ENCODE measurements around the gene ZNF585A. TPM values are rescaled to one million over a fixed set of nuclear protein-coding genes. Genes with fewer than 3 reads are reported as not detected.
A peak's percentile ranks its signal among the peaks of the same experiment; 100 is the strongest.
"Not testable (repeated sequence)": the region's sequence is repeated elsewhere in the genome, so short reads cannot be mapped to it uniquely, and the experiment has no call there.

The ZNF585A gene
- total RNA-seq, 1 donor from 2014 or later: 10.2 TPM

DNA sequence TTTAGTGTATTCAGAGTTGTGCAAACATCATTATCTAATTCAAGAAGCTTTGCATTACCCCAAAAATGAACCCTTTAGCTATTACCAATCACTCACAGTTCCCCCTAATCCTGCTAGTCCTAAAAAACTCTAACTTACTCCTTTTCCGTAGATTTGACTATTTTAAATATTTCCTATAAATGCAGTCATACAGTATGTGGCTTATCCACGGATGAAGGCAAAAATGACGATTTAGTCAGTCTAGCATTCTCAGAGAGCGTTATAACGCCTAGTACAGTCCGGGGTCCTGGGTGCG is 44.9 kb upstream of the ZNF585A start:
- Mint-ChIP-seq H3K27me3 (ENCODE audit: low read depth) (no peaks in the 10 kb centered on the region), H3K9me3 (peaks cover 4% of the 10 kb centered on the region), H3K27ac (ENCODE audit: unreplicated experiment) (no peak overlapping the region)

DNA sequence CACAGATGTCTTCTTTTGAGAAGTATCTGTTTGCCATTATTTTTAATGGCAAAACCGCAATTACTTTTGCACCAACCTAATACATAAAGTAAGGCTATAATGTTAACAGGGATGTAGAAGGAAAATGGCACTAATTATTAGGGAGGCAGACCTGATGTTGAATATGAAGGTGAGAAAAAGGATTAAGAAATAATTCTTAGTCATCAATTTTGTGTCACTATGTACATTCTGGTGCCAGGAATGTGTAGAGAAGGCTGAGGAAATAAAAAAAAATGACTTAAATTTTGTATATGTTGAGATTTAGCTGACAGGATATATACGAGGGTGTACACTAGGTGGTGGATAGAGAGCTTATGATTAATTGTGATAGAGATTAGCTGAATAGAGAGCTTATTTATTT is 25.3 kb upstream of the ZNF585A start:
- DNase-seq (ENCODE audit: low read depth, low spot score): no peak
- TF ChIP-seq, protein P1, sequence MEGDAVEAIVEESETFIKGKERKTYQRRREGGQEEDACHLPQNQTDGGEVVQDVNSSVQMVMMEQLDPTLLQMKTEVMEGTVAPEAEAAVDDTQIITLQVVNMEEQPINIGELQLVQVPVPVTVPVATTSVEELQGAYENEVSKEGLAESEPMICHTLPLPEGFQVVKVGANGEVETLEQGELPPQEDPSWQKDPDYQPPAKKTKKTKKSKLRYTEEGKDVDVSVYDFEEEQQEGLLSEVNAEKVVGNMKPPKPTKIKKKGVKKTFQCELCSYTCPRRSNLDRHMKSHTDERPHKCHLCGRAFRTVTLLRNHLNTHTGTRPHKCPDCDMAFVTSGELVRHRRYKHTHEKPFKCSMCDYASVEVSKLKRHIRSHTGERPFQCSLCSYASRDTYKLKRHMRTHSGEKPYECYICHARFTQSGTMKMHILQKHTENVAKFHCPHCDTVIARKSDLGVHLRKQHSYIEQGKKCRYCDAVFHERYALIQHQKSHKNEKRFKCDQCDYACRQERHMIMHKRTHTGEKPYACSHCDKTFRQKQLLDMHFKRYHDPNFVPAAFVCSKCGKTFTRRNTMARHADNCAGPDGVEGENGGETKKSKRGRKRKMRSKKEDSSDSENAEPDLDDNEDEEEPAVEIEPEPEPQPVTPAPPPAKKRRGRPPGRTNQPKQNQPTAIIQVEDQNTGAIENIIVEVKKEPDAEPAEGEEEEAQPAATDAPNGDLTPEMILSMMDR (conservative IDR thresholded peaks at IDR 0.05): no peak
- no peak overlapping the region for H3K27ac Mint-ChIP-seq (ENCODE audit: unreplicated experiment)
- no peaks in the 10 kb centered on the region for H3K4me1 Mint-ChIP-seq
- H3K9me3 Mint-ChIP-seq: peaks cover 5% of the 10 kb centered on the region
- H3K4me3 Mint-ChIP-seq: no peak overlapping the region
- peaks cover 31% of the 10 kb centered on the region for H3K36me3 Mint-ChIP-seq (ENCODE audit: low read depth)
- H3K27me3 Mint-ChIP-seq (ENCODE audit: low read depth): no peaks in the 10 kb centered on the region

More for the DNA sequence above, 44.9 kb upstream of the ZNF585A start:
- Mint-ChIP-seq H3K4me3 (peak overlapping the region; percentile 98), H3K4me1 (peaks cover 27% of the 10 kb centered on the region), H3K36me3 (ENCODE audit: low read depth) (peaks cover 31% of the 10 kb centered on the region)
- TF ChIP-seq, protein P1 (conservative IDR thresholded peaks at IDR 0.05): no peak
- DNase-seq (ENCODE audit: low read depth, low spot score): no peak

DNA sequence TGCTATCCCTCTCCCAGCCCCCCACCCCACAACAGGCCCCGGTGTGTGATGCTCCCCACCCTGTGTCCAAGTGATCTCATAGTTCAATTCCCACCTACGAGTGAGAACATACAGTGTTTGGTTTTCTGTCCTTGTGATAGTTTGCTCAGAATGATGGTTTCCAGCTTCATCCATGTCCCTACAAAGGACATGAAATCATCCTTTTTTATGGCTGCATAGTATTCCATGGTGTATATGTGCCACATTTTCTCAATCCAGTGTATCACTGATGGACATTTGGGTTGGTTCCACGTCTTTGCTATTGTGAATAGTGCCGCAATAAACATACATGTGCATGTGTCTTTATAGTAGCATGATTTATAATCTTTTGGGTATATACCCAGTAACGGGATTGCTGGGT is 24.6 kb upstream of the ZNF585A start:
- H3K9me3 Mint-ChIP-seq; DNase-seq (ENCODE audit: low read depth, low spot score); H3K4me3 Mint-ChIP-seq; H3K27ac Mint-ChIP-seq (ENCODE audit: unreplicated experiment); H3K4me1 Mint-ChIP-seq; H3K27me3 Mint-ChIP-seq (ENCODE audit: low read depth): not testable (repeated sequence)
- H3K36me3 Mint-ChIP-seq (ENCODE audit: low read depth): peaks cover 32% of the 10 kb centered on the region

DNA sequence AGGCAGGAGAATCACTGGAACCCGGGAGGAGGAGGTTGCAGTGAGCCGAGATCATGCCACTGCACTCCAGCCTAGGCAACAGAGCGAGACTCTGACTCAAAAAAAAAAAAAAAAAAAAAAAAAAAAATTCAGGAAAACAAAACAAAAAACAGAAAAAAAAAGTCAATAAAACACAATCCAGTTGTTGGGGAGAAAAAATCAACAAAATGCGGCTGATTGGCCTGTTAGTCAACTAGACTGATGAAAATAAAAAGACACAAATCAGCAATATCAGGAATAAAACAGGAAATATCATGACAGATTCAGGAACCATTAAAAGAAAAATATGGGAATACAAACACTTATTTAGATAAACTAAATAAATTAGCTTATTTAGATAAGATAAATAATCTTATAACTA is 22.8 kb upstream of the ZNF585A start:
- not testable (repeated sequence) for DNase-seq (ENCODE audit: low read depth, low spot score); H3K4me3 Mint-ChIP-seq; H3K4me1 Mint-ChIP-seq; H3K27me3 Mint-ChIP-seq (ENCODE audit: low read depth); H3K27ac Mint-ChIP-seq (ENCODE audit: unreplicated experiment)
- Mint-ChIP-seq H3K36me3 (ENCODE audit: low read depth) (peaks cover 43% of the 10 kb centered on the region), H3K9me3 (peaks cover 12% of the 10 kb centered on the region)

DNA sequence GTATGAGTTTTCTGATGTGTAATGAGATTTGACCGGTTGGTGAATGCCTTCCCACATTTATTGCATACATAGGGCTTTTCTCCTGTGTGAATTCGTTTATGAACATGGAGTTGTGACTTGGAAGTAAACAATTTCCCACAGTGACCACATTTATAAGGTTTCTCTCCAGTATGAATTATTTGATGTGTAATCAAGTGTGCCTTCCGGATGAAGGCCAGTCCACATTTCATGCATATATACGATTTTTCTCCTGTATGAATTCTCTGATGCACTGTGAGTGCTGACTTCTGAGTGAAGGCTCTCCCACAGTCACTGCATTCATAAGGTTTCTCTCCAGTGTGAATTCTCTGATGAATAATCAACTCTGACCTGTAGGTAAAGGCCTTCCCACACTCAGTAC is 13.6 kb upstream of the ZNF585A start:
- H3K4me1 Mint-ChIP-seq; H3K27me3 Mint-ChIP-seq (ENCODE audit: low read depth); H3K4me3 Mint-ChIP-seq; H3K27ac Mint-ChIP-seq (ENCODE audit: unreplicated experiment); DNase-seq (ENCODE audit: low read depth, low spot score): not testable (repeated sequence)
- Mint-ChIP-seq H3K36me3 (ENCODE audit: low read depth) (peaks cover 69% of the 10 kb centered on the region), H3K9me3 (peaks cover 38% of the 10 kb centered on the region)

DNA sequence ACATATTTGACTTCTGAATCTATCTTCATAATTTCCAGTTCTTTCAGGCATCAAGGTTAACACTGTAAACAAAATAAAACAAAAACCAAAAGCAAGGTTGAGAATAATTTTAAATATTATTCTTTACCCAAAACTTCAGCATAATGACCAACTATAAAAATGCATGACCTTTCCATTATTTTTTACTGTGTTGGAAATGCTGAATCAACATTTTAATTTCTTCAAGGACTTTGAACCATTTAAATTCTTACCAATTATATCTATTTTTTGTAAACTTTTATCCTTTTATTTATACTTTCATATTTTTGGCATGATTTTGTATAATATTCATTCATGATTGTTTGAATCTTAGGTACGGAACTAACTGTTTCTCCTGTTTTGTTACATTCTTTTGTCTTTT is 6.9 kb downstream of the ZNF585A start:
- TF ChIP-seq, protein P1 (conservative IDR thresholded peaks at IDR 0.05): no peak
- DNase-seq (ENCODE audit: low read depth, low spot score): no peak
- Mint-ChIP-seq H3K27me3 (ENCODE audit: low read depth) (no peaks in the 10 kb centered on the region), H3K4me1 (no peaks in the 10 kb centered on the region), H3K36me3 (ENCODE audit: low read depth) (peaks cover 72% of the 10 kb centered on the region), H3K27ac (ENCODE audit: unreplicated experiment) (no peak overlapping the region), H3K9me3 (peaks cover 23% of the 10 kb centered on the region), H3K4me3 (no peak overlapping the region)

DNA sequence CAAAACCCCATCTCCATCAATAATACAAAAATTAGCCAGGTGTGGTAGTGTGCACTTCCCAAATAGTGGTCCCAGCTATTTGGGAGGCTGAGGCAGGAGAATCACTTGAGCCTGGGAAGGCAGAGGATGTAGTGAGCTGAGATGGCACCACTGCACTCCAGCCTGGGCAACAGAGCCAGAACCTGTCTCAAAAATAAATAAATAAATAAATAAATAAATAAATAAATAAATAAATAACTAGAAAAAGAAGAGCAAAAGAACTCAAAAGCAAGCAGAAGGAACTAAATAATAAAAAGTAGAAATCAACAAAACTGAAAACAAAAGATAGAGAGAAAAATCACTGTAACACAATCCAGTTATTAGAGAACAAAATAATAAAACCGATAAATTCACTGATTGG is 12.3 kb downstream of the ZNF585A start:
- Mint-ChIP-seq H3K36me3 (ENCODE audit: low read depth) (peaks cover 82% of the 10 kb centered on the region), H3K9me3 (peaks cover 29% of the 10 kb centered on the region), H3K4me3 (no peak overlapping the region), H3K27me3 (ENCODE audit: low read depth) (no peaks in the 10 kb centered on the region), H3K4me1 (no peaks in the 10 kb centered on the region), H3K27ac (ENCODE audit: unreplicated experiment) (no peak overlapping the region)
- DNase-seq (ENCODE audit: low read depth, low spot score): no peak
- TF ChIP-seq, protein P1 (conservative IDR thresholded peaks at IDR 0.05): no peak
